Right lobe of liver (tissue), 6 donors: ENCODE measurements around the gene IQCN. TPM values are rescaled to one million over a fixed set of nuclear protein-coding genes. Genes with fewer than 3 reads are reported as not detected.

Experiments used
- ATAC-seq, 4 donors: fragments of 200-7000 bp; cut with Tn5 transposase; one replicate each; pipeline ENCODE4 v1.9.1; 2020; ENCODE audit warnings: mild to moderate bottlenecking in 4 of 4, moderate library complexity in 4 of 4
- DNase-seq, 3 donors: peaks; one replicate each; pipeline ENCODE4 v3.0.0-alpha.2; 2020
- H3K27ac ChIP-seq, 3 donors: fragments of 200-600 bp; one replicate each; pipeline ENCODE4 v1.8.0; 2022
- H3K27me3 ChIP-seq, 2 donors: fragments of 200-600 bp; one replicate each; pipeline ENCODE4 v1.8.0; 2022
- H3K36me3 ChIP-seq, 4 donors: fragments of 200-600 bp; sonication (generic) in 1 of 4; one replicate each; pipeline versions ENCODE4 v1.5.1 to v1.8.0; 2017 to 2022; ENCODE audit warnings: control low read depth in 1 of 4
- H3K4me1 ChIP-seq, 4 donors: fragments of 200-600 bp; sonication (generic) in 1 of 4; one replicate each; pipeline versions ENCODE4 v1.5.1 to v1.8.0; 2017 to 2022; ENCODE audit warnings: control low read depth in 1 of 4
- H3K4me3 ChIP-seq, 3 donors: fragments of 200-600 bp; one replicate each; pipeline ENCODE4 v1.8.0; 2022
- H3K9me3 ChIP-seq, 4 donors: fragments of 200-600 bp; sonication (generic) in 1 of 4; one replicate each; pipeline versions ENCODE4 v1.5.1 to v1.8.0; 2017 to 2022; ENCODE audit warnings: control low read depth in 1 of 4
- CTCF ChIP-seq, 4 donors: fragments of 200-600 bp in 3 of 4; fragments of 450-650 bp in 1 of 4; IDR thresholded peaks; one replicate each; pipeline versions ENCODE4 v1.5.1 to v1.8.0; 2016 to 2022; ENCODE audit warnings: antibody characterized with exemption in 4 of 4, mild to moderate bottlenecking in 2 of 4
- POLR2A ChIP-seq: fragments of 450-650 bp; IDR thresholded peaks from one replicate; pipeline ENCODE4 v1.6.1; 2017; ENCODE audit warnings: antibody characterized with exemption, mild to moderate bottlenecking
- WGBS: methylation state at CpG from one replicate; pipeline ENCODE4 v1.1.6; 2018; ENCODE audit warnings: low coverage, low lambda C conversion rate; ENCODE audit not compliant: insufficient coverage; ENCODE audit errors: missing lambda C conversion rate; 5-methylcytosine and 5-hydroxymethylcytosine counted together
- intact Hi-C, 2 donors: fragments of 100-400 bp; cut with DNase I; formaldehyde crosslinking; loops; one replicate each; pipeline versions ENCODE4 v1.11.2 to v1.14.1; 2022
- total RNA-seq, 6 experiments: library from RNA; depleted of rRNA in 2 of 6; stranded (reverse); fragments of >200 nt in 2 of 6; fragmentation: NEBNext Ultra II Directional in 3 of 6; extraction: Animal tissue kit (Norgen Biotek cat#: 25700) in 3 of 6; gene quantifications; one replicate each; pipeline versions ENCODE4 v1.1.0 to v1.2.4, GENCODE V29; 2016 to 2023
- donor health status: DM: no; HTN: yes; CAD: no.
- donor health status: DM: no; HTN: no; CAD: no.
- donor health status: DM: no; HTN: no; CAD: no.
- donor health status: DM: no; HTN: yes; CAD: no.
- donor health status: DM: no; HTN: yes; CAD: no.

Gene IQCN
- total RNA-seq, 6 experiments from 2014 or later, result 0.82 to 5.3 (median 2.5) TPM

- Histone ChIP-seq H3K27me3 (no peaks in the 10 kb centered on the region), H3K4me3 (no peak overlapping the region), H3K4me1 (no peaks in the 10 kb centered on the region), H3K36me3 (no peaks in the 10 kb centered on the region), H3K27ac (no peak overlapping the region), H3K9me3 (no peaks in the 10 kb centered on the region)
- ATAC-seq, result no peak
- TF ChIP-seq POLR2A (no peak), CTCF (IDR thresholded peaks at IDR 0.05) (no peak)
- DNase-seq, result no peak
- intact Hi-C loops, result no loop called here
- WGBS, result 12% methylated on average over 10 of the region's 46 CpGs
These were observed 41.6 kb downstream of the IQCN start for GRCh38 chr19:18232540-18233223.

- WGBS, result 34% methylated on average over 3 of the region's 4 CpGs
- TF ChIP-seq POLR2A, result no peak
- TF ChIP-seq CTCF (IDR thresholded peaks at IDR 0.05), result no peak
- Histone ChIP-seq H3K36me3 (no peaks in the 10 kb centered on the region), H3K4me3 (no peak overlapping the region), H3K27ac (no peak overlapping the region), H3K27me3 (no peaks in the 10 kb centered on the region), H3K4me1 (no peaks in the 10 kb centered on the region), H3K9me3 (no peaks in the 10 kb centered on the region)
- no peak for ATAC-seq
- intact Hi-C loops, result no loop called here
- no peak for DNase-seq
These were observed 42.5 kb downstream of the IQCN start for GRCh38 chr19:18231775-18232174.

- WGBS, result 42% methylated on average over 6 of the region's 18 CpGs
- H3K4me3 ChIP-seq, result no peak overlapping the region
- TF ChIP-seq CTCF (IDR thresholded peaks at IDR 0.05) (no peak), POLR2A (no peak)
These were observed 43.1 kb downstream of the IQCN start for GRCh38 chr19:18230941-18231734.

DNA sequence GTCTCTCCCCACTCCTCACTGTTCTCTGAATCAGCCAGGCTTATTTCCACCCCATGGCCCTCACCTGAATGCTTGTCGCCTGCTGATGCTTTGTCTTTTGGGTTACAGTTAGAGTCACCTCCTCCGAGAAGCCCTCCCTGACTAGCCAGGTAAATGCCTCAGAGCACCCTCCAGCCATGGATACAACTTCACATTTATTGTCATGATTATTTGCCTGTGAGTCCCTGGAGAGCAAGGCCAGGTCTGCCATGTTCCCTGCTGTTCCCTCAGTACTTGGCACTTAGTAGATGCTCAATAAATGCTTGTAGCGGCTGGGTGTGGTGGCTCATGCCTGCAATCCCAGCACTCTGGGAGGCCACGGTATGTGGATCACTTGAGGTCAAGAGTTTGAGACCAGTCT, 44.3 kb downstream of the IQCN start:
- DNase-seq (no peak), ATAC-seq (no peak)
- no peak overlapping the region for H3K4me3 ChIP-seq
- peaks cover 0 to 8% of the 10 kb centered on the region in 2 donors for H3K27me3 ChIP-seq
- TF ChIP-seq CTCF (IDR thresholded peaks at IDR 0.05) (no peak), POLR2A (no peak)
- no peaks in the 10 kb centered on the region for H3K9me3 ChIP-seq
- WGBS, result 71% methylated on average over 4 of the region's 4 CpGs
- H3K4me1 ChIP-seq, result peaks cover 0 to 11% (median 2%) of the 10 kb centered on the region in 4 donors
- H3K36me3 ChIP-seq, result no peaks in the 10 kb centered on the region
- intact Hi-C loops, result no loop called here
- H3K27ac ChIP-seq, result no peak overlapping the region

More at GRCh38 chr19:18230941-18231734, 43.1 kb downstream of the IQCN start:
- Histone ChIP-seq H3K27ac (no peak overlapping the region), H3K9me3 (no peaks in the 10 kb centered on the region), H3K36me3 (no peaks in the 10 kb centered on the region), H3K27me3 (no peaks in the 10 kb centered on the region), H3K4me1 (peaks cover 0 to 1% (median 0%) of the 10 kb centered on the region in 4 donors)
- no peak for DNase-seq
- intact Hi-C loops, result no loop called here
- ATAC-seq, result peak in 3 of 4 donors; percentile 5 to 27 (median 19)
